ENCODE results near the gene SOS1. TPM values are rescaled to one million over a fixed set of nuclear protein-coding genes. Genes with fewer than 3 reads are reported as not detected.

Gene SOS1
- total RNA-seq, 4 donors from 2014 or later = 13.3 to 107 (median 40.8) TPM

GRCh38 chr2:38981670-38982357, 139.0 kb downstream of the SOS1 start:
- Histone ChIP-seq H3K4me1 (no peaks in the 10 kb centered on the region), H3K4me3 (no peak overlapping the region), H3K36me3 (no peaks in the 10 kb centered on the region), H3K27ac (no peak overlapping the region), H3K27me3 (no peaks in the 10 kb centered on the region), H3K9me3 (no peaks in the 10 kb centered on the region)
- no peak for DNase-seq
- intact Hi-C loops (cut with DNase I; ENCODE audit: low total_unique reads) = no loop called here
- TF ChIP-seq CTCF (IDR thresholded peaks at IDR 0.05) = no peak

GRCh38 chr2:38981003-38981669, 139.7 kb downstream of the SOS1 start:
- TF ChIP-seq POLR2A (IDR thresholded peaks at IDR 0.05) (no peak), CTCF (IDR thresholded peaks at IDR 0.05) (no peak)
- no peaks in the 10 kb centered on the region for H3K9me3 ChIP-seq
- intact Hi-C loops (cut with DNase I; ENCODE audit: low total_unique reads) = no loop called here

GRCh38 chr2:38978908-38979307, 141.9 kb downstream of the SOS1 start:
- no peak for DNase-seq
- intact Hi-C loops (cut with DNase I; ENCODE audit: low total_unique reads) = no loop called here
- H3K27ac ChIP-seq = no peak overlapping the region
- no peaks in the 10 kb centered on the region for H3K27me3 ChIP-seq
- no peaks in the 10 kb centered on the region for H3K36me3 ChIP-seq
- TF ChIP-seq POLR2A (IDR thresholded peaks at IDR 0.05) (no peak), CTCF (IDR thresholded peaks at IDR 0.05) (no peak)
- no peak overlapping the region for H3K4me3 ChIP-seq
- H3K4me1 ChIP-seq = no peaks in the 10 kb centered on the region
- no peaks in the 10 kb centered on the region for H3K9me3 ChIP-seq

More at GRCh38 chr2:38981003-38981669, 139.7 kb downstream of the SOS1 start:
- H3K4me1 ChIP-seq = no peaks in the 10 kb centered on the region
- no peak for DNase-seq
- H3K36me3 ChIP-seq = no peaks in the 10 kb centered on the region
- H3K27ac ChIP-seq = no peak overlapping the region
- H3K27me3 ChIP-seq = no peaks in the 10 kb centered on the region
- no peak overlapping the region for H3K4me3 ChIP-seq

- intact Hi-C loops (cut with DNase I; ENCODE audit: low total_unique reads) = no loop called here
- TF ChIP-seq POLR2A (IDR thresholded peaks at IDR 0.05) (no peak), CTCF (IDR thresholded peaks at IDR 0.05) (no peak)
These were observed 142.5 kb downstream of the SOS1 start for GRCh38 chr2:38978296-38978903.

GRCh38 chr2:38977047-38977446, 143.8 kb downstream of the SOS1 start:
- DNase-seq = no peak
- Histone ChIP-seq H3K27ac (no peak overlapping the region), H3K27me3 (no peaks in the 10 kb centered on the region), H3K36me3 (no peaks in the 10 kb centered on the region), H3K4me1 (no peaks in the 10 kb centered on the region), H3K4me3 (no peak overlapping the region), H3K9me3 (no peaks in the 10 kb centered on the region)
- TF ChIP-seq CTCF (IDR thresholded peaks at IDR 0.05) = no peak
- TF ChIP-seq POLR2A (IDR thresholded peaks at IDR 0.05) = no peak
- intact Hi-C loops (cut with DNase I; ENCODE audit: low total_unique reads) = no loop called here

More at GRCh38 chr2:38978296-38978903, 142.5 kb downstream of the SOS1 start:
- H3K36me3 ChIP-seq = no peaks in the 10 kb centered on the region
- DNase-seq = no peak
- no peaks in the 10 kb centered on the region for H3K27me3 ChIP-seq
- no peaks in the 10 kb centered on the region for H3K9me3 ChIP-seq
- no peak overlapping the region for H3K27ac ChIP-seq
- H3K4me1 ChIP-seq = no peaks in the 10 kb centered on the region
- no peak overlapping the region for H3K4me3 ChIP-seq

Data from uterus (tissue), 4 donors.